H1 (cell line): ENCODE data around the gene DENND4A. TPM values are rescaled to one million over a fixed set of nuclear protein-coding genes. Genes with fewer than 3 reads are reported as not detected.

Experiments used
- CTCF ChIA-PET: fragments of 300-600 bp; sonication (Branson Sonifier 250); formaldehyde crosslinking; loops from one replicate; lab custom pipeline; 2021; ENCODE audit not compliant: partially characterized antibody; lab: Charles Lee
- POLR2A ChIA-PET: fragments of 300-600 bp; sonication (Branson Sonifier 250); formaldehyde crosslinking; loops from one replicate; lab custom pipeline; 2021; ENCODE audit warnings: inconsistent platforms; ENCODE audit not compliant: partially characterized antibody; lab: Charles Lee
- DNase-seq, 2 experiments: peaks; one replicate each; pipeline versions ENCODE4 v3.0.0 to v3.0.0-alpha.2; 2010 to 2022; ENCODE audit warnings: low spot score in 2 of 2, low read depth in 1 of 2, mixed read lengths in 1 of 2
- FAIRE-seq: peaks from 2 replicates; lab custom pipeline; 2011; peaks lifted over from hg19 to GRCh38; lab: Jason Lieb, UNC
- H2AFZ ChIP-seq: 2 replicates; pipeline ENCODE4 v1.8.1; 2012; ENCODE audit warnings: low read length, inconsistent platforms
- H2AK5ac ChIP-seq: 2 replicates; pipeline ENCODE4 v1.6.1; 2013; ENCODE audit warnings: low read depth, low read length
- H2BK120ac ChIP-seq: replicated peaks from 2 replicates; pipeline ENCODE3; 2013; ENCODE audit warnings: low read depth, low read length, inconsistent platforms
- H2BK12ac ChIP-seq: 2 replicates; pipeline ENCODE4 v1.6.1; 2013; ENCODE audit warnings: low read depth, low read length
- H2BK15ac ChIP-seq: 2 replicates; pipeline ENCODE4 v1.6.1; 2013; ENCODE audit warnings: low read length
- H2BK20ac ChIP-seq: 2 replicates; pipeline ENCODE4 v1.6.1; 2013; ENCODE audit warnings: low read length
- H2BK5ac ChIP-seq: 2 replicates; pipeline ENCODE4 v1.6.1; 2013; ENCODE audit warnings: low read depth, low read length
- H3K14ac ChIP-seq: 2 replicates; pipeline ENCODE4 v1.6.1; 2013; ENCODE audit warnings: inconsistent platforms; ENCODE audit not compliant: insufficient read length
- H3K18ac ChIP-seq: 2 replicates; pipeline ENCODE4 v1.6.1; 2013; ENCODE audit warnings: low read length; ENCODE audit errors: extremely low read depth
- H3K23ac ChIP-seq: 2 replicates; pipeline ENCODE4 v1.6.1; 2013; ENCODE audit warnings: inconsistent platforms; ENCODE audit not compliant: insufficient read length
- H3K23me2 ChIP-seq: 2 replicates; pipeline ENCODE4 v1.6.1; 2013; ENCODE audit warnings: low read depth, low read length
- H3K27ac ChIP-seq: 2 replicates; pipeline ENCODE4 v1.6.1; 2011; ENCODE audit warnings: low read depth, low read length, inconsistent platforms
- H3K27me3 ChIP-seq, 4 experiments: replicated peaks in 1 of 4; 1 replicate in 1 of 4; 2 replicates in 3 of 4; pipeline versions ENCODE4 v1.6.1 to v1.8.1; 2011 to 2013; ENCODE audit warnings: low read length in 3 of 4, mild to moderate bottlenecking in 3 of 4, inconsistent platforms in 2 of 4, mixed read lengths in 2 of 4, moderate library complexity in 1 of 4; ENCODE audit not compliant: control insufficient read depth in 3 of 4, insufficient read depth in 3 of 4; ENCODE audit errors: extremely low read depth in 1 of 4
- H3K36me3 ChIP-seq, 4 experiments: 2 replicates each; pipeline versions ENCODE4 v1.6.1 to v1.8.1; 2011 to 2013; ENCODE audit warnings: mild to moderate bottlenecking in 4 of 4, low read length in 3 of 4, moderate library complexity in 2 of 4, control low read depth in 1 of 4, inconsistent platforms in 1 of 4; ENCODE audit not compliant: insufficient read depth in 4 of 4, control insufficient read depth in 2 of 4
- H3K4ac ChIP-seq: replicated peaks from 2 replicates; pipeline ENCODE3; 2013; ENCODE audit warnings: low read length, low read depth, mixed read lengths, inconsistent platforms; ENCODE audit not compliant: insufficient read length
- H3K4me1 ChIP-seq, 4 experiments: replicated peaks in 1 of 4; 1 replicate in 1 of 4; 2 replicates in 3 of 4; pipeline versions ENCODE4 v1.6.1 to v1.8.1; 2011 to 2013; ENCODE audit warnings: low read length in 3 of 4, inconsistent platforms in 2 of 4, mixed read lengths in 1 of 4; ENCODE audit not compliant: insufficient read depth in 4 of 4, control insufficient read depth in 3 of 4
- H3K4me2 ChIP-seq, 2 experiments: 2 replicates each; pipeline versions ENCODE4 v1.6.1 to v1.8.1; 2011 to 2013; ENCODE audit warnings: low read depth in 2 of 2, low read length in 2 of 2, control low read depth in 1 of 2, inconsistent platforms in 1 of 2, mild to moderate bottlenecking in 1 of 2; ENCODE audit not compliant: insufficient read depth in 1 of 2
- H3K4me3 ChIP-seq, 4 experiments: fragments of 200-600, 300-600 bp in 1 of 4; sonication (generic), shearing (Covaris generic), sonication (Bioruptor Twin) in 1 of 4; 2 replicates each; pipeline versions ENCODE4 v1.5.1 to v1.8.1; 2011 to 2016; ENCODE audit warnings: low read length in 4 of 4, low read depth in 3 of 4, control low read depth in 2 of 4, inconsistent platforms in 2 of 4, mild to moderate bottlenecking in 2 of 4, mixed read lengths in 1 of 4, moderate library complexity in 1 of 4; ENCODE audit not compliant: insufficient read depth in 2 of 4; ENCODE audit errors: extremely low read depth in 1 of 4
- H3K56ac ChIP-seq: replicated peaks from 2 replicates; pipeline ENCODE3; 2013; ENCODE audit warnings: low read depth, mild to moderate bottlenecking, mixed read lengths, low read length, inconsistent platforms; ENCODE audit not compliant: insufficient read length
- H3K79me1 ChIP-seq: 2 replicates; pipeline ENCODE4 v1.6.1; 2013; ENCODE audit warnings: low read depth, low read length, control low read depth
- H3K79me2 ChIP-seq, 2 experiments: 2 replicates each; pipeline versions ENCODE4 v1.6.1 to v1.8.1; 2012 to 2013; ENCODE audit warnings: low read length in 2 of 2, mild to moderate bottlenecking in 2 of 2, inconsistent platforms in 1 of 2; ENCODE audit not compliant: insufficient read depth in 2 of 2, control insufficient read depth in 1 of 2
- H3K9ac ChIP-seq, 4 experiments: replicated peaks in 1 of 4; 1 replicate in 1 of 4; 2 replicates in 3 of 4; pipeline versions ENCODE4 v1.6.1 to v1.8.1; 2011 to 2013; ENCODE audit warnings: low read depth in 3 of 4, low read length in 3 of 4, control low read depth in 2 of 4, mild to moderate bottlenecking in 2 of 4, moderate library complexity in 2 of 4, inconsistent platforms in 1 of 4; ENCODE audit errors: extremely low read depth in 1 of 4
- H3K9me3 ChIP-seq, 2 experiments: 2 replicates each; pipeline versions ENCODE4 v1.6.1 to v1.8.1; 2012 to 2013; ENCODE audit warnings: mild to moderate bottlenecking in 2 of 2, moderate library complexity in 2 of 2, control low read depth in 1 of 2, inconsistent platforms in 1 of 2, low read depth in 1 of 2, low read length in 1 of 2, mixed read lengths in 1 of 2; ENCODE audit not compliant: insufficient read depth in 2 of 2
- H4K20me1 ChIP-seq, 2 experiments: replicated peaks in 1 of 2; 2 replicates each; pipeline versions ENCODE3 to v1.8.1; 2011 to 2013; ENCODE audit warnings: inconsistent platforms in 2 of 2, low read length in 2 of 2, mild to moderate bottlenecking in 1 of 2; ENCODE audit not compliant: insufficient read depth in 2 of 2, control insufficient read depth in 1 of 2
- H4K5ac ChIP-seq: 2 replicates; pipeline ENCODE4 v1.6.1; 2013; ENCODE audit warnings: low read length, low read depth, mixed read lengths, inconsistent platforms; ENCODE audit not compliant: insufficient read length
- H4K8ac ChIP-seq: 2 replicates; pipeline ENCODE4 v1.8.0; 2013; ENCODE audit warnings: mild to moderate bottlenecking, moderate library complexity, low read length, inconsistent platforms; ENCODE audit not compliant: insufficient read depth; ENCODE audit errors: extremely low read depth
- H4K91ac ChIP-seq: replicated peaks from 2 replicates; pipeline ENCODE3; 2013; ENCODE audit warnings: low read length, mixed read lengths, inconsistent platforms; ENCODE audit not compliant: insufficient read length
- ASH2L ChIP-seq: fragments of 200-600, 300-600 bp; sonication (generic); IDR thresholded peaks from one replicate; pipeline ENCODE4 v1.7.1; 2017; ENCODE audit warnings: low read length
- GABPA ChIP-seq: IDR thresholded peaks from 2 replicates; pipeline ENCODE4 v1.6.1; 2011; ENCODE audit warnings: mild to moderate bottlenecking, low read length, moderate library complexity, borderline replicate concordance; ENCODE audit not compliant: insufficient read depth
- HDAC2 ChIP-seq, 2 experiments: fragments of 300-600 bp in 1 of 2; sonication (generic) in 1 of 2; IDR thresholded peaks; 2 replicates each; pipeline ENCODE4 v1.6.1; 2011 to 2012; ENCODE audit warnings: low read depth in 2 of 2, low read length in 2 of 2, mild to moderate bottlenecking in 2 of 2, moderate library complexity in 2 of 2, borderline replicate concordance in 1 of 2, inconsistent platforms in 1 of 2
- RAD21 ChIP-seq, 2 experiments: IDR thresholded peaks in 1 of 2; conservative IDR thresholded peaks in 1 of 2; 2 replicates each; pipeline ENCODE4 v1.6.1; 2011; ENCODE audit warnings: low read depth in 2 of 2, low read length in 2 of 2, improper control_type of control experiment in 1 of 2, inconsistent platforms in 1 of 2, mild to moderate bottlenecking in 1 of 2, moderate library complexity in 1 of 2
- SIN3A ChIP-seq, 2 experiments: IDR thresholded peaks in 1 of 2; conservative IDR thresholded peaks in 1 of 2; 2 replicates each; pipeline ENCODE4 v1.6.1; 2011 to 2012; ENCODE audit warnings: low read length in 2 of 2, improper control_type of control experiment in 1 of 2, low read depth in 1 of 2, mild to moderate bottlenecking in 1 of 2
- TCF12 ChIP-seq: IDR thresholded peaks from 2 replicates; pipeline ENCODE4 v1.6.1; 2011; ENCODE audit warnings: low read depth, mild to moderate bottlenecking, low read length
- YY1 ChIP-seq: IDR thresholded peaks from 2 replicates; pipeline ENCODE4 v1.6.1; 2011; ENCODE audit warnings: low read depth, mild to moderate bottlenecking, low read length
- WGBS, 2 experiments: shearing (Covaris generic) in 1 of 2; methylation state at CpG; one replicate each; pipeline versions ENCODE4 v1.1.6 to v1.1.7; 2013 to 2015; ENCODE audit warnings: low lambda C conversion rate in 2 of 2, mixed read lengths in 2 of 2, inconsistent platforms in 1 of 2, low coverage in 1 of 2, missing lambda C conversion rate in 1 of 2; ENCODE audit not compliant: insufficient replicate concordance in 2 of 2, insufficient coverage in 1 of 2, insufficient read length in 1 of 2; ENCODE audit errors: extremely low coverage in 1 of 2, missing lambda C conversion rate in 1 of 2; 5-methylcytosine and 5-hydroxymethylcytosine counted together
- polyA plus RNA-seq, 7 experiments: library from polyadenylated mRNA; depleted of rRNA in 3 of 7; stranded (reverse) in 5 of 7; unstranded in 2 of 7; fragments of >200 nt in 5 of 7; fragments of 200-250 nt in 2 of 7; gene quantifications; 1 replicate in 5 of 7; 2 replicates in 1 of 7; 4 replicates in 1 of 7; pipeline versions ENCODE4 v1.2.1 to v1.2.3, GENCODE V29; 2011 to 2013; ENCODE audit warnings: missing spikeins in 2 of 7, mixed read lengths in 2 of 7
- total RNA-seq: library from RNA; stranded (reverse); fragmentation: NEBNext Ultra II Directional; extraction: Animal tissue kit (Norgen Biotek cat#: 25700); gene quantifications from 2 replicates; pipeline ENCODE4 v1.2.1, GENCODE V29; 2021
- TF ChIP-seq, protein P1 (sequence below), 3 experiments: IDR thresholded peaks; 1 replicate in 2 of 3; 2 replicates in 1 of 3; pipeline versions ENCODE4 v1.5.1 to v1.6.1; 2011; ENCODE audit warnings: low read length in 3 of 3, mild to moderate bottlenecking in 3 of 3, inconsistent platforms in 2 of 3, low read depth in 1 of 3, moderate library complexity in 1 of 3; ENCODE audit not compliant: insufficient read depth in 1 of 3; ENCODE audit errors: control extremely low read depth in 1 of 3

The DENND4A gene
- total and polyA plus RNA-seq, 2 of the 8 experiments (the other 6 are each of a cell fraction or from before 2014, with no cell fraction given): 1.3 to 4.7 TPM

GRCh38 chr15:65824031-65824743 is 32.1 kb upstream of the DENND4A start:
- Histone ChIP-seq H3K18ac (no peak overlapping the region), H3K79me1 (no peaks in the 10 kb centered on the region), H3K27ac (no peak overlapping the region), H3K27me3 (no peaks in the 10 kb centered on the region), H3K23ac (no peak overlapping the region), H3K4me3 (no peak overlapping the region), H2BK20ac (no peak overlapping the region), H4K5ac (no peak overlapping the region), H3K4me2 (no peak overlapping the region), H2BK5ac (no peak overlapping the region), H3K79me2 (no peaks in the 10 kb centered on the region)
- TF ChIP-seq ASH2L: no peak
- TF ChIP-seq YY1: 0 out of 2 replicates have a peak, but pooled peaks have one; percentile 37
- TF ChIP-seq SIN3A (conservative IDR thresholded peaks at IDR 0.05 in 1 of 2, IDR thresholded peaks at IDR 0.05 in 1 of 2; ENCODE audit: low read depth in 1 of 2, low read length in 2 of 2): no peak
- TF ChIP-seq GABPA: no peak
- TF ChIP-seq TCF12: no peak
- TF ChIP-seq RAD21 (IDR thresholded peaks at IDR 0.05 in 1 of 2, conservative IDR thresholded peaks at IDR 0.05 in 1 of 2; ENCODE audit: low read depth in 2 of 2, low read length in 2 of 2): peak; percentile 59 to 74
- TF ChIP-seq, protein P1, sequence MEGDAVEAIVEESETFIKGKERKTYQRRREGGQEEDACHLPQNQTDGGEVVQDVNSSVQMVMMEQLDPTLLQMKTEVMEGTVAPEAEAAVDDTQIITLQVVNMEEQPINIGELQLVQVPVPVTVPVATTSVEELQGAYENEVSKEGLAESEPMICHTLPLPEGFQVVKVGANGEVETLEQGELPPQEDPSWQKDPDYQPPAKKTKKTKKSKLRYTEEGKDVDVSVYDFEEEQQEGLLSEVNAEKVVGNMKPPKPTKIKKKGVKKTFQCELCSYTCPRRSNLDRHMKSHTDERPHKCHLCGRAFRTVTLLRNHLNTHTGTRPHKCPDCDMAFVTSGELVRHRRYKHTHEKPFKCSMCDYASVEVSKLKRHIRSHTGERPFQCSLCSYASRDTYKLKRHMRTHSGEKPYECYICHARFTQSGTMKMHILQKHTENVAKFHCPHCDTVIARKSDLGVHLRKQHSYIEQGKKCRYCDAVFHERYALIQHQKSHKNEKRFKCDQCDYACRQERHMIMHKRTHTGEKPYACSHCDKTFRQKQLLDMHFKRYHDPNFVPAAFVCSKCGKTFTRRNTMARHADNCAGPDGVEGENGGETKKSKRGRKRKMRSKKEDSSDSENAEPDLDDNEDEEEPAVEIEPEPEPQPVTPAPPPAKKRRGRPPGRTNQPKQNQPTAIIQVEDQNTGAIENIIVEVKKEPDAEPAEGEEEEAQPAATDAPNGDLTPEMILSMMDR (IDR thresholded peaks at IDR 0.05; ENCODE audit: control extremely low read depth in 1 of 3, insufficient read depth in 1 of 3, low read depth in 1 of 3, low read length in 3 of 3): peak; percentile 42 to 89 (median 68)
- TF ChIP-seq HDAC2 (IDR thresholded peaks at IDR 0.05; ENCODE audit: borderline replicate concordance in 1 of 2, low read depth in 2 of 2, low read length in 2 of 2): 0 out of 4 replicates have a peak, but pooled peaks of 1 of the 2 experiments have one; percentile 38
- TF ChIP-seq, all 59 proteins: peak for 4
- Histone ChIP-seq H3K9ac (no peak overlapping the region), H4K20me1 (no peaks in the 10 kb centered on the region), H2BK120ac (no peak overlapping the region), H3K4ac (no peak overlapping the region), H2BK12ac (no peak overlapping the region), H3K9me3 (no peaks in the 10 kb centered on the region), H3K36me3 (no peaks in the 10 kb centered on the region), H3K56ac (no peak overlapping the region), H3K23me2 (no peaks in the 10 kb centered on the region), H3K14ac (no peak overlapping the region), H2BK15ac (no peak overlapping the region), H3K4me1 (peaks cover 0 to 6% (median 2%) of the 10 kb centered on the region in 4 experiments; a peak in 4 of 7 replicates), H2AFZ (peak overlapping the region; percentile 59; the same call in 1 of the 2 replicates), H4K91ac (no peak overlapping the region), H2AK5ac (no peak overlapping the region), H4K8ac (no peak overlapping the region)
- ChIA-PET CTCF (interaction anchor here (0.6 to 4.0 kb wide), 27 partner anchors 8 to 245 kb away, joined by 3 to 43 read pairs (median 3); partner anchors contain the start of genes RAB11A and SLC24A1), POLR2A (interaction anchor here (0.6 to 1.5 kb wide), 4 partner anchors 9 to 213 kb away, joined by 3 to 5 read pairs (median 3); partner anchors contain the start of genes INTS14 and RAB11A)
- FAIRE-seq (peak; percentile 97), DNase-seq (peak in 1 of 2 experiments; percentile 70)
- WGBS, 2 experiments: 62% methylated on average over 7 of the region's 7 CpGs; no CpG with 5 or more reads in 1 of the 2 experiments
